Measurements from ENCODE around the gene RAX2.

The RAX2 gene

DNA sequence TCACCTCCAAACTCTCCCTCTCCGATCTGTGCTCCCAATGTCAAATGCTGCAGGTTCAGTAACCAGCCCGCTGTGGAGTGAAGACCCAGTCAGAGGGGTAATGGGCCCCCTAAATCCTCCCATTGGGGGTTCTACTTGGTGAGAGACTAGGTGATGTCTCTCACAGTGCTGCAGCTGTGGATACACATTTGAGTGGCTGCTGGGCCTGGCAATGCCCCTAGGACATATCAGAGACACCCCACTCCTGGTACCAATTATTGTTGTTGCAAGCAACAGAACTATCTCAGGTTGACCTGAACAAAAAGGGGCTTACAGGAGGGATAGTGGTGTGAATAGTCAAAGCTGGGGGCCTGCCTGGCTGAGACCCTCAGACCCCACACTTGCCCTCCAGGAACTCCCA, 9.6 kb upstream of the RAX2 start:
- Histone ChIP-seq H2BK120ac (ENCODE audit: low read depth, low read length) (no peak overlapping the region), H2AFZ (ENCODE audit: low read depth, low read length) (no peak overlapping the region), H4K91ac (ENCODE audit: low read length) (no peak overlapping the region), H3K79me1 (replicated peaks; ENCODE audit: low read length, poor library complexity, severe bottlenecking) (no peaks in the 10 kb centered on the region), H3K4me3 (ENCODE audit: insufficient read depth in 1 of 2, low read depth in 1 of 2, low read length in 2 of 2) (no peak overlapping the region), H3K27ac (ENCODE audit: low read length, poor library complexity, severe bottlenecking) (no peak overlapping the region), H2BK5ac (ENCODE audit: low read depth, low read length, poor library complexity, severe bottlenecking) (no peak overlapping the region), H3K4ac (ENCODE audit: low read depth in 1 of 2, low read length in 2 of 2) (no peak overlapping the region), H3K18ac (ENCODE audit: low read depth in 1 of 2, low read length in 2 of 2) (no peak overlapping the region), H3K4me1 (ENCODE audit: control insufficient read depth, insufficient read depth, low read depth, low read length) (peaks cover 10% of the 10 kb centered on the region), H3K27me3 (ENCODE audit: control insufficient read depth in 1 of 2, insufficient read depth in 1 of 2, low read length in 2 of 2) (peaks cover 19 to 24% of the 10 kb centered on the region in 2 experiments), H4K8ac (ENCODE audit: low read length) (no peak overlapping the region), H2BK12ac (ENCODE audit: low read length in 2 of 2) (no peak overlapping the region), H3K23ac (ENCODE audit: low read length in 2 of 2) (no peak overlapping the region), H2AK5ac (ENCODE audit: low read length, severe bottlenecking) (no peak overlapping the region), H3K36me3 (ENCODE audit: control insufficient read depth in 1 of 2, insufficient read depth in 2 of 2, low read depth in 1 of 2, low read length in 2 of 2) (no peaks in the 10 kb centered on the region), H3K9me3 (ENCODE audit: control insufficient read depth, low read length) (peaks cover 20% of the 10 kb centered on the region), H3K9ac (ENCODE audit: low read length) (no peak overlapping the region), H2BK15ac (ENCODE audit: low read depth, poor library complexity, severe bottlenecking) (no peak overlapping the region), H3K4me2 (ENCODE audit: low read length, poor library complexity, severe bottlenecking) (no peak overlapping the region), H3K14ac (ENCODE audit: low read length in 2 of 2) (no peak overlapping the region)
- 86% methylated on average over 2 of the region's 2 CpGs for WGBS
- DNase-seq: no peak

GRCh38 chr19:3780786-3781304, 8.8 kb upstream of the RAX2 start:
- Histone ChIP-seq H3K27me3 (ENCODE audit: control insufficient read depth in 1 of 2, insufficient read depth in 1 of 2, low read length in 2 of 2) (peaks cover 16 to 22% of the 10 kb centered on the region in 2 experiments), H3K9ac (ENCODE audit: low read length) (no peak overlapping the region), H3K36me3 (ENCODE audit: control insufficient read depth in 1 of 2, insufficient read depth in 2 of 2, low read depth in 1 of 2, low read length in 2 of 2) (no peaks in the 10 kb centered on the region), H2BK5ac (ENCODE audit: low read depth, low read length, poor library complexity, severe bottlenecking) (no peak overlapping the region), H2AFZ (ENCODE audit: low read depth, low read length) (no peak overlapping the region), H3K4me2 (ENCODE audit: low read length, poor library complexity, severe bottlenecking) (no peak overlapping the region), H3K79me1 (replicated peaks; ENCODE audit: low read length, poor library complexity, severe bottlenecking) (no peaks in the 10 kb centered on the region), H2BK120ac (ENCODE audit: low read depth, low read length) (no peak overlapping the region), H3K23ac (ENCODE audit: low read length in 2 of 2) (no peak overlapping the region), H2AK5ac (ENCODE audit: low read length, severe bottlenecking) (no peak overlapping the region), H3K18ac (ENCODE audit: low read depth in 1 of 2, low read length in 2 of 2) (no peak overlapping the region), H4K91ac (ENCODE audit: low read length) (no peak overlapping the region), H2BK12ac (ENCODE audit: low read length in 2 of 2) (no peak overlapping the region), H3K4ac (ENCODE audit: low read depth in 1 of 2, low read length in 2 of 2) (no peak overlapping the region), H3K9me3 (ENCODE audit: control insufficient read depth, low read length) (peaks cover 20% of the 10 kb centered on the region), H3K4me3 (ENCODE audit: insufficient read depth in 1 of 2, low read depth in 1 of 2, low read length in 2 of 2) (no peak overlapping the region), H3K27ac (ENCODE audit: low read length, poor library complexity, severe bottlenecking) (no peak overlapping the region), H3K14ac (ENCODE audit: low read length in 2 of 2) (no peak overlapping the region), H3K4me1 (ENCODE audit: control insufficient read depth, insufficient read depth, low read depth, low read length) (peaks cover 7% of the 10 kb centered on the region), H4K8ac (ENCODE audit: low read length) (no peak overlapping the region), H2BK15ac (ENCODE audit: low read depth, poor library complexity, severe bottlenecking) (no peak overlapping the region)
- WGBS: 93% methylated on average over 9 of the region's 9 CpGs
- DNase-seq: no peak

DNA sequence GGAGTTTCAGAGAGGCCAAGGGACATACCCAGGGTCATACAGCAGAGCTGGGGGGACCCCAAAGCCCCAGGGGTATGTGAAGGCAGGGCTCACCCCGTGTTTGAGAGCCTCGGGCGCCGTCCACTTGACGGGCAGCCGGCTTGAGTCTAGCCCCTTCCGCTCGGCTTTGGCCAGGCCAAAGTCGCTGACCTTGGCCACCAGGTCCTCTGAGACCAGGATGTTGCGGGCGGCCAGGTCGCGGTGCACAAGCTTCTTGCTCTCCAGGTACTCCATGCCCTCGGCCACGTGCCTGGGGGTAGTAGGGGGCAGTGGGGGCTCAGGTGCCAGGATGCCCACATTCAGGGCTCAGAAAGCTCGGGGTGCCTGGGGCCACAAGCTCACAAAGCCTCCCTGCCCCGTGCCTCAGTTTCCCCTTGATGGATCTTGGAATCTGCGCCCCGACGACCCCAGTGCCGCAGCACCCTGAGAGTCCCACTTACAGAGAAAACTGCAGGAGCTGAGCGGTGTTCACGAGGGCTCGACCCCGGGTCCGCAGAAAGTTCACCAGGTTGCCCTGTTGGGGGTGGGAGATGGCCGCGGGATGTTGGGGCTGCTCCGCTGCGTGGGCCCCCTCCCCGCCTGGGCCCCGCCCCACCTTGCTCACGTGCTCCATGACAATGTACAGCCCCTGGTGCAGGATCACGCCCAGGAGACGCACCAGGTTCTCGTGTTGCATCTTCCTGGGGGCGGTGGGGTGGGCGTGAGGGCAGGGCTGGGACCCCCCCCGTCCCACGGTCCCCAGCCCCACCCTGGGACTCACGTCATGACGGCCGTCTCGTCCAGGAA, 7.1 kb upstream of the RAX2 start:
- 81% methylated on average over 38 of the region's 44 CpGs for WGBS
- Histone ChIP-seq H2BK15ac (ENCODE audit: low read depth, poor library complexity, severe bottlenecking) (no peak overlapping the region), H3K4me2 (ENCODE audit: low read length, poor library complexity, severe bottlenecking) (no peak overlapping the region)

GRCh38 chr19:3778104-3778867, 6.3 kb upstream of the RAX2 start:
- no peak for DNase-seq
- Histone ChIP-seq H3K79me1 (replicated peaks; ENCODE audit: low read length, poor library complexity, severe bottlenecking) (no peaks in the 10 kb centered on the region), H3K4me3 (ENCODE audit: insufficient read depth in 1 of 2, low read depth in 1 of 2, low read length in 2 of 2) (no peak overlapping the region), H3K36me3 (ENCODE audit: control insufficient read depth in 1 of 2, insufficient read depth in 2 of 2, low read depth in 1 of 2, low read length in 2 of 2) (no peaks in the 10 kb centered on the region), H3K14ac (ENCODE audit: low read length in 2 of 2) (no peak overlapping the region), H3K9me3 (ENCODE audit: control insufficient read depth, low read length) (peaks cover 20% of the 10 kb centered on the region), H2AK5ac (ENCODE audit: low read length, severe bottlenecking) (no peak overlapping the region), H3K27me3 (ENCODE audit: control insufficient read depth in 1 of 2, insufficient read depth in 1 of 2, low read length in 2 of 2) (peaks cover 0 to 9% of the 10 kb centered on the region in 2 experiments), H4K8ac (ENCODE audit: low read length) (no peak overlapping the region), H4K91ac (ENCODE audit: low read length) (no peak overlapping the region), H3K23ac (ENCODE audit: low read length in 2 of 2) (no peak overlapping the region), H3K9ac (ENCODE audit: low read length) (no peak overlapping the region), H3K27ac (ENCODE audit: low read length, poor library complexity, severe bottlenecking) (no peak overlapping the region), H3K4me2 (ENCODE audit: low read length, poor library complexity, severe bottlenecking) (no peak overlapping the region), H3K4ac (ENCODE audit: low read depth in 1 of 2, low read length in 2 of 2) (no peak overlapping the region), H3K4me1 (ENCODE audit: control insufficient read depth, insufficient read depth, low read depth, low read length) (no peaks in the 10 kb centered on the region), H3K18ac (ENCODE audit: low read depth in 1 of 2, low read length in 2 of 2) (no peak overlapping the region), H2BK12ac (ENCODE audit: low read length in 2 of 2) (no peak overlapping the region), H2AFZ (ENCODE audit: low read depth, low read length) (no peak overlapping the region), H2BK15ac (ENCODE audit: low read depth, poor library complexity, severe bottlenecking) (no peak overlapping the region), H2BK5ac (ENCODE audit: low read depth, low read length, poor library complexity, severe bottlenecking) (no peak overlapping the region), H2BK120ac (ENCODE audit: low read depth, low read length) (no peak overlapping the region)
- 92% methylated on average over 37 of the region's 37 CpGs for WGBS

More for the DNA sequence above, 7.1 kb upstream of the RAX2 start:
- Histone ChIP-seq H3K14ac (ENCODE audit: low read length in 2 of 2) (no peak overlapping the region), H3K79me1 (replicated peaks; ENCODE audit: low read length, poor library complexity, severe bottlenecking) (no peaks in the 10 kb centered on the region), H3K23ac (ENCODE audit: low read length in 2 of 2) (no peak overlapping the region), H3K27ac (ENCODE audit: low read length, poor library complexity, severe bottlenecking) (no peak overlapping the region), H3K9me3 (ENCODE audit: control insufficient read depth, low read length) (peaks cover 20% of the 10 kb centered on the region), H3K4ac (ENCODE audit: low read depth in 1 of 2, low read length in 2 of 2) (no peak overlapping the region), H3K36me3 (ENCODE audit: control insufficient read depth in 1 of 2, insufficient read depth in 2 of 2, low read depth in 1 of 2, low read length in 2 of 2) (no peaks in the 10 kb centered on the region), H3K9ac (ENCODE audit: low read length) (no peak overlapping the region), H4K8ac (ENCODE audit: low read length) (no peak overlapping the region), H2AK5ac (ENCODE audit: low read length, severe bottlenecking) (no peak overlapping the region), H2BK12ac (ENCODE audit: low read length in 2 of 2) (no peak overlapping the region), H2BK120ac (ENCODE audit: low read depth, low read length) (no peak overlapping the region), H2AFZ (ENCODE audit: low read depth, low read length) (no peak overlapping the region), H3K4me1 (ENCODE audit: control insufficient read depth, insufficient read depth, low read depth, low read length) (no peaks in the 10 kb centered on the region), H3K4me3 (ENCODE audit: insufficient read depth in 1 of 2, low read depth in 1 of 2, low read length in 2 of 2) (no peak overlapping the region), H3K27me3 (ENCODE audit: control insufficient read depth in 1 of 2, insufficient read depth in 1 of 2, low read length in 2 of 2) (peaks cover 3 to 13% of the 10 kb centered on the region in 2 experiments), H4K91ac (ENCODE audit: low read length) (no peak overlapping the region), H3K18ac (ENCODE audit: low read depth in 1 of 2, low read length in 2 of 2) (no peak overlapping the region), H2BK5ac (ENCODE audit: low read depth, low read length, poor library complexity, severe bottlenecking) (no peak overlapping the region)
- no peak for DNase-seq

All from mesenchymal stem cell (in vitro differentiated cells and primary cell).